Measurements from ENCODE around the gene CIITA. TPM values are rescaled to one million over a fixed set of nuclear protein-coding genes. Genes with fewer than 3 reads are reported as not detected.

The CIITA gene
- total RNA-seq, 1 experiment from 2014 or later, result not detected

DNA sequence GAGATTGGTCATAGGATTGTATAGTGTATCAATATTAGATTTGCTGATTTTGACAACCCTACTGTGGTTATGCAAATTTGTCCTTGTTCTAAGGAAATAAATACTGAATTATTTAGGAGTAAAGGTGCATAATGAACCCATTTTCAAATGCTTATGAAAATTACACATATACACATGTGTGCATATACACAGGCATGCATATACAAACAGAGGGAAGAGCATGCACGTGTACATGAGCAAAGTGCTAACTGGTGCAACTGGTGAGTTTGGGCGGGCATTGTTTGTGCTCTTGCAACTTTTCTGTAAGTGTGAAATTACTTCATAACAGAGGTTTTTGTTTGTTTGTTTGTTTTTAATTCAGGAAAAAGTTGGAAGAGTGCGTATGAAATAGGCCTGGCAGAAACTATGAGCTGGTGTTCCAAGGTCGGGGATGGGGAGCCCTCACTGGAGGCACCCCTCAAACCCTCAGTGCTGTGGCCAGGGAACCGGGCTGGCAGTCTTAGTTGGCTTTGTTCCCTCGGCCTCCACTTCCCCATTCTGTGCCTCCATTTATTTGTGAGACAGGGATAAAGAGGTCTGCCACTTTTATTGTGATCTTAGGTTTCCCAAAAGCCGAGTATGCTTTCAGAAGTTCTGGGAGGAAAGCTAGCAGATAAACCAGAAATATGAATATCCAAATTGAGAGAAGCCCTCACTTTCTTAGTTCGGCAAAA, 59.4 kb downstream of the CIITA start:
- Histone ChIP-seq H3K56ac (ENCODE audit: insufficient read length, low read depth, low read length) (no peak overlapping the region), H4K5ac (ENCODE audit: insufficient read length, low read depth, low read length) (no peak overlapping the region), H3K23me2 (ENCODE audit: insufficient read length, low read depth, low read length, poor library complexity, severe bottlenecking) (peaks cover 4% of the 10 kb centered on the region), H3K14ac (ENCODE audit: insufficient read depth, low read length) (no peak overlapping the region), H3K4ac (ENCODE audit: low read depth, low read length) (no peak overlapping the region), H3K27me3 (ENCODE audit: insufficient read depth, low read length) (no peaks in the 10 kb centered on the region), H2BK20ac (ENCODE audit: low read depth, low read length, poor library complexity, severe bottlenecking) (no peak overlapping the region), H4K8ac (replicated peaks; ENCODE audit: insufficient read length, low read depth, low read length) (no peak overlapping the region), H2BK5ac (ENCODE audit: insufficient read length, low read length) (no peak overlapping the region), H2BK12ac (ENCODE audit: insufficient read length, low read depth, low read length) (no peak overlapping the region), H3K4me1 (ENCODE audit: insufficient read depth, low read length) (peaks cover 3% of the 10 kb centered on the region; the same call in 1 of the 2 replicates), H4K20me1 (ENCODE audit: control insufficient read depth, insufficient read depth, insufficient read length) (no peaks in the 10 kb centered on the region), H3T11ph (ENCODE audit: low read length) (no peak overlapping the region), H3K23ac (ENCODE audit: insufficient read length, low read depth, low read length) (no peak overlapping the region), H3K79me1 (ENCODE audit: insufficient read depth, low read depth, low read length, poor library complexity, severe bottlenecking) (peaks cover 3% of the 10 kb centered on the region), H2AK5ac (ENCODE audit: insufficient read length, low read length) (no peak overlapping the region), H3K4me2 (ENCODE audit: insufficient read depth, insufficient read length, low read length) (no peak overlapping the region), H2BK120ac (ENCODE audit: low read depth, low read length, poor library complexity, severe bottlenecking) (no peak overlapping the region), H3K27ac (ENCODE audit: insufficient read length, low read depth, low read length) (no peak overlapping the region), H3K18ac (ENCODE audit: insufficient read length, low read depth, low read length) (no peak overlapping the region), H3K79me2 (ENCODE audit: insufficient read depth, low read length) (no peaks in the 10 kb centered on the region; the same call in 1 of the 2 replicates), H4K91ac (ENCODE audit: insufficient read length, low read depth, low read length) (no peak overlapping the region), H2BK15ac (ENCODE audit: low read depth, low read length) (no peak overlapping the region), H2AFZ (ENCODE audit: low read length) (no peak overlapping the region), H3K9ac (ENCODE audit: extremely low read depth, insufficient read length, low read length) (no peak overlapping the region), H3K9me3 (ENCODE audit: control insufficient read depth, low read depth, low read length) (no peaks in the 10 kb centered on the region)
- no peak for DNase-seq
- no peak overlapping the region for H3K4me3 Mint-ChIP-seq
- no peaks in the 10 kb centered on the region for H3K27me3 Mint-ChIP-seq (ENCODE audit: low read depth)
- peaks cover 19 to 23% of the 10 kb centered on the region in 2 experiments for H3K4me1 Mint-ChIP-seq
- peaks cover 8 to 31% (median 14%) of the 10 kb centered on the region in 3 experiments for H3K36me3 Mint-ChIP-seq (ENCODE audit: insufficient read depth in 1 of 3, low read depth in 3 of 3)
- no peak overlapping the region for H3K27ac Mint-ChIP-seq
- WGBS (ENCODE audit: extremely low coverage, insufficient read length, low lambda C conversion rate), result no CpG with 5 or more reads among the region's 8 CpGs
- H3K9me3 Mint-ChIP-seq, result no peaks in the 10 kb centered on the region
- TF ChIP-seq, protein P1, sequence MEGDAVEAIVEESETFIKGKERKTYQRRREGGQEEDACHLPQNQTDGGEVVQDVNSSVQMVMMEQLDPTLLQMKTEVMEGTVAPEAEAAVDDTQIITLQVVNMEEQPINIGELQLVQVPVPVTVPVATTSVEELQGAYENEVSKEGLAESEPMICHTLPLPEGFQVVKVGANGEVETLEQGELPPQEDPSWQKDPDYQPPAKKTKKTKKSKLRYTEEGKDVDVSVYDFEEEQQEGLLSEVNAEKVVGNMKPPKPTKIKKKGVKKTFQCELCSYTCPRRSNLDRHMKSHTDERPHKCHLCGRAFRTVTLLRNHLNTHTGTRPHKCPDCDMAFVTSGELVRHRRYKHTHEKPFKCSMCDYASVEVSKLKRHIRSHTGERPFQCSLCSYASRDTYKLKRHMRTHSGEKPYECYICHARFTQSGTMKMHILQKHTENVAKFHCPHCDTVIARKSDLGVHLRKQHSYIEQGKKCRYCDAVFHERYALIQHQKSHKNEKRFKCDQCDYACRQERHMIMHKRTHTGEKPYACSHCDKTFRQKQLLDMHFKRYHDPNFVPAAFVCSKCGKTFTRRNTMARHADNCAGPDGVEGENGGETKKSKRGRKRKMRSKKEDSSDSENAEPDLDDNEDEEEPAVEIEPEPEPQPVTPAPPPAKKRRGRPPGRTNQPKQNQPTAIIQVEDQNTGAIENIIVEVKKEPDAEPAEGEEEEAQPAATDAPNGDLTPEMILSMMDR (conservative IDR thresholded peaks at IDR 0.05), result no peak
